GM21381 (cell line): ENCODE measurements around the gene KRTAP10-11.

Experiments used
- ATAC-seq: cut with Tn5 transposase; IDR thresholded peaks from one replicate; pipeline ENCODE4 v1.9.1; 2021; ENCODE audit warnings: mild to moderate bottlenecking, moderate library complexity; ENCODE audit not compliant: unreplicated experiment

Gene KRTAP10-11

DNA sequence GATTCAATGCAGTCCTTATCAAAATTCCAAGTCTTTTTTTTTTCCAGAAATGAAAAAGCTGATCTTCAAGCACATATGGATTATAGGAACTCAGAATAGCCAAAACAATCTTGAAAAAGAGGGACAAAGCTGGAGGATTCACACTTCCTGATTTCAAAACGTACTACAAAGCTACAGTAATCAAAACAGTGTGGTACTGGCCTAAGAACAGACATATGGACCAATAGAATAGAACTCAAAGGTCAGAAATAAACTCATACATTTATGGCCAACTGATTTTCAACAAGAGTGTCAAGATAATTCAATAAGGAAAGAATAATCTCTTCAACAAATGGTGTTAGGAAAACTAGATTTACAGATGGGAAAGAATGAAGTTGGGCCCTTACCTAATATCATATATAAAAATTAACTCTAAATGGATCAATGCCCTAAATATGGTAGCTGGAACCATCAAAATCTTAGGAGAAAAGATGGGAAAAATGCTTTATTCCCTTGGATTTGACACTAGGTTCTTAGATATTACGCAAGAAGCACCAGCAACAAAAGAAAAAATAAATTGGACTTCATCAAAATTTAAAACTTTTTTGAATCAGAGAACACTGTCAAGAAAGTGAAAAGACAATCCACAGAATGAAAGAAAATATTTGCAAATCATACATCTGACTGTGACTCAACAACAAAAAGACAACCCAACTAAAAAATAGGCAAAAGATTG, 46.7 kb downstream of the KRTAP10-11 start:
- ATAC-seq, result no peak

DNA sequence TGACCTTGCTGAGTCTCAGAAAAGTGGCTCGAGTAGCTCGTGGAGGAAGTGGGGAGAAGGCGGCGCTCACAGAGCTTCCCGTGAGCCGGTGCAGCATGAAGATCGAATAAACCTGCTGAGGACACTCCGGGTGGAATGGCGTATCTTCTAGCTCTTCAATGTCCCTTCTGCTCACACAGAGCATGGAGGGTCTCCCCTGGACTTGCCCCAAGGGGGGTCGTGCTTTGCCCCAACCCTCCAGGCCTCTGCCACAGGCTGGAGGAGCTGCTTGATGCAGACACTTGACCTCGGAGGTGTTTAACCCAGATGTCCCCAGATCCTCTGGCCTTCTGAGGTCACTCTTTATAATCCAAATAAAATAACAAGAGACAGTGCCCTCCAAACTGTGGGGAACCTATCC, 48.6 kb downstream of the KRTAP10-11 start:
- no peak for ATAC-seq

DNA sequence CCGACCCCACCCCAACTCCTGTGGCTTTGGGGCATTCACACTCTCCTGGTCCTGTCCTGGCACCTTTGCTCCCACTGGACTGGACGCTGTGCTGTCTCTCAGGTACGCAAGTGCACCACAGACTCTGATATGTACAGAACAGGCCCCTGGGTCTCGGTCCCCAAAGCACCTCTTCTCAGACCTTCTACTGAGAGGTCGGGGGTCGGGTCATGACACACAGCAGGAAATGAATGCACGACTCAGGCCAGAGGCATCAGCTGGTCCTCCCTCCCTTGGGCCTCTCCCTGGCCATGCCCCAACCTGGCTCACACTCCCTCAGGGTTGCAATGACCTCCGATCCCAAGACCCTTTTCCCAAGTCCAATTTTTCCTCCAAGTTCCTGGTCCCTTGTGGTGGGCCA, 49.0 kb downstream of the KRTAP10-11 start:
- no peak for ATAC-seq

DNA sequence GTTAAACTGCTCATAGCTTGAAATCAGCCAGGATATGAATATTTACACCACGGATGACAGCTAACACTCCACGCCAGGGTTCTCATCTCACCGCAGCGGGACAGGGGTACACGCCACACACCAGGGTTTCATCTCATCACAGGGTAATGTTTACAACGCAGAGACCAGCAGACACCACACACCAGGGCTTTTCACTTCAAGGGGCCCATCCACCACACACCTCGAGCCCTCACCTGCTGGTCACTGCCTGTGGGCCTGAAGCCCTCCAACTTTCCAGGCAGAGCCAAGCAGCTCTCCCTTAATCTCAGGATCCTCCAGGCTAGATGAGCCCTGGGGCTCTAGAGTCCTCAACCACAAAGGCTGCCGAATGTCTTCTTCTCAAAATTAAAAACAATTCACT, 49.4 kb downstream of the KRTAP10-11 start:
- no peak for ATAC-seq

DNA sequence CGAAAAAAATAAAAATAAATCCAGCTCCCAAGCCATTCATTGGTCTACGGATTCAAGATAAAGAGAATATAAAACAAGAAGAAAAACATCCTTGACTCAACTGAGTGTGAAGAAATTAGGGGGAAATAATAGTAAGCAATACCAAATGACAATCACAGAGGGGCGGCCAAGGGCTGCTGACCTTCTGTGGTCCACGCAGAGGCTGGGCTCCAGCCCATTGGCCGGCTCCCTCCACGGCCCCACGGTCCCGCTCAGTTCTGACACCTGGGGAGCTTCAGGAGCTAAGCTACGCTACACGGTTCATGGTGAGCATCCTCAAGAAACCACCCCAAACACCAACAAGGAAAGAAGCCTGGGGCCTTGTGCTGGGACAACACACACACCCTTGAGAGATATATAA, 50.4 kb downstream of the KRTAP10-11 start:
- no peak for ATAC-seq
